Thoracic aorta (tissue), 2 donors: ENCODE results near the gene OR4K13. TPM values are rescaled to one million over a fixed set of nuclear protein-coding genes. Genes with fewer than 3 reads are reported as not detected.

ENCODE experiments used
- ATAC-seq: fragments of 150-250 bp; one replicate; pipeline ENCODE4 v1.8.0; 2017; ENCODE audit warnings: low read depth; ENCODE audit not compliant: insufficient number of reproducible peaks, low FRiP score
- DNase-seq: peaks from one replicate; pipeline ENCODE4 v3.0.0-alpha.2; 2020; ENCODE audit warnings: low spot score
- H3K27ac ChIP-seq, 2 donors: fragments of 200-600 bp; sonication (generic); 1 replicate in 1 of 2; 2 replicates in 1 of 2; pipeline ENCODE4 v1.5.1; 2016; ENCODE audit warnings: mild to moderate bottlenecking in 2 of 2, moderate library complexity in 2 of 2
- H3K27me3 ChIP-seq: fragments of 200-600 bp; sonication (generic); replicated peaks from 2 replicates; pipeline ENCODE4 v1.6.0; 2016; ENCODE audit warnings: mild to moderate bottlenecking; ENCODE audit not compliant: insufficient read depth
- H3K36me3 ChIP-seq: fragments of 200-600 bp; sonication (generic); one replicate; pipeline ENCODE4 v1.5.1; 2016
- H3K4me1 ChIP-seq, 2 donors: fragments of 200-600 bp; sonication (generic); 1 replicate in 1 of 2; 2 replicates in 1 of 2; pipeline versions ENCODE4 v1.5.1 to v1.6.0; 2016; ENCODE audit warnings: low read depth in 2 of 2, mild to moderate bottlenecking in 1 of 2; ENCODE audit not compliant: control insufficient read depth in 1 of 2
- H3K4me3 ChIP-seq: fragments of 200-600 bp; sonication (generic); 2 replicates; pipeline ENCODE4 v1.5.1; 2016; ENCODE audit warnings: mild to moderate bottlenecking
- H3K9me3 ChIP-seq: fragments of 200-600 bp; sonication (generic); 2 replicates; pipeline ENCODE4 v1.5.1; 2016
- total RNA-seq, 2 donors: library from RNA; depleted of rRNA; stranded (reverse); fragments of >200 nt; gene quantifications; one replicate each; pipeline versions ENCODE4 v1.1.0 to v1.2.3, GENCODE V29; 2016
- TF ChIP-seq, protein P1 (sequence below): fragments of 200-600 bp; sonication (generic); IDR thresholded peaks from one replicate; pipeline ENCODE4 v1.5.1; 2019; ENCODE audit warnings: antibody characterized with exemption

Gene OR4K13, protein sequence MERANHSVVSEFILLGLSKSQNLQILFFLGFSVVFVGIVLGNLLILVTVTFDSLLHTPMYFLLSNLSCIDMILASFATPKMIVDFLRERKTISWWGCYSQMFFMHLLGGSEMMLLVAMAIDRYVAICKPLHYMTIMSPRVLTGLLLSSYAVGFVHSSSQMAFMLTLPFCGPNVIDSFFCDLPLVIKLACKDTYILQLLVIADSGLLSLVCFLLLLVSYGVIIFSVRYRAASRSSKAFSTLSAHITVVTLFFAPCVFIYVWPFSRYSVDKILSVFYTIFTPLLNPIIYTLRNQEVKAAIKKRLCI
- total RNA-seq: not detected

DNA sequence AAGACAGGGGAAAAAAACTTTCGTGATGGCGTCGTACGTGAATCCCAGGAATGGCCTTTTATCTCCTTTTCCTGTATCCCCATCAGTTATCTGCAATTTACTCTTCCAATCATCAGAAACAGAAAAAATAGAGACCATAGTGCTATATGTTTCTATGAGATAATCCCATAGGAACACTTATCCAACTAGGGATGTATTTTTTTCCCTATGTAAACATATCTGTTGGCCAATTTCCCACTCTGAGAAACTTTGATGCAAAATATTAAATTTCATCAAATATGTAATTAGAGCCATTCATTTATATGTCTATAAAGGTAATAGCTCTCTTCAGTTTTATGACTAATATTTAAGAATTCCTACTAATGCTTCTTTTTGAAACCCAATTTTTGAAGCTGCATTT lies at the start of gene OR4K13:
Gene OR4K13, minus strand, starts transcription at position 101 of the 400 bp plus-strand sequence. CDS start 1,280 bp downstream, outside the sequence.
- TF ChIP-seq, protein P1, sequence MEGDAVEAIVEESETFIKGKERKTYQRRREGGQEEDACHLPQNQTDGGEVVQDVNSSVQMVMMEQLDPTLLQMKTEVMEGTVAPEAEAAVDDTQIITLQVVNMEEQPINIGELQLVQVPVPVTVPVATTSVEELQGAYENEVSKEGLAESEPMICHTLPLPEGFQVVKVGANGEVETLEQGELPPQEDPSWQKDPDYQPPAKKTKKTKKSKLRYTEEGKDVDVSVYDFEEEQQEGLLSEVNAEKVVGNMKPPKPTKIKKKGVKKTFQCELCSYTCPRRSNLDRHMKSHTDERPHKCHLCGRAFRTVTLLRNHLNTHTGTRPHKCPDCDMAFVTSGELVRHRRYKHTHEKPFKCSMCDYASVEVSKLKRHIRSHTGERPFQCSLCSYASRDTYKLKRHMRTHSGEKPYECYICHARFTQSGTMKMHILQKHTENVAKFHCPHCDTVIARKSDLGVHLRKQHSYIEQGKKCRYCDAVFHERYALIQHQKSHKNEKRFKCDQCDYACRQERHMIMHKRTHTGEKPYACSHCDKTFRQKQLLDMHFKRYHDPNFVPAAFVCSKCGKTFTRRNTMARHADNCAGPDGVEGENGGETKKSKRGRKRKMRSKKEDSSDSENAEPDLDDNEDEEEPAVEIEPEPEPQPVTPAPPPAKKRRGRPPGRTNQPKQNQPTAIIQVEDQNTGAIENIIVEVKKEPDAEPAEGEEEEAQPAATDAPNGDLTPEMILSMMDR: no peak
- no peaks in the 10 kb centered on the region for H3K36me3 ChIP-seq
- H3K4me3 ChIP-seq: no peak within 1 kb of the TSS
- no peak for DNase-seq
- H3K27ac ChIP-seq: no peak within 1 kb of the TSS
- H3K27me3 ChIP-seq: no peaks in the 10 kb centered on the region
- ATAC-seq: no peak
- no peaks in the 10 kb centered on the region for H3K4me1 ChIP-seq
- no peaks in the 10 kb centered on the region for H3K9me3 ChIP-seq

DNA sequence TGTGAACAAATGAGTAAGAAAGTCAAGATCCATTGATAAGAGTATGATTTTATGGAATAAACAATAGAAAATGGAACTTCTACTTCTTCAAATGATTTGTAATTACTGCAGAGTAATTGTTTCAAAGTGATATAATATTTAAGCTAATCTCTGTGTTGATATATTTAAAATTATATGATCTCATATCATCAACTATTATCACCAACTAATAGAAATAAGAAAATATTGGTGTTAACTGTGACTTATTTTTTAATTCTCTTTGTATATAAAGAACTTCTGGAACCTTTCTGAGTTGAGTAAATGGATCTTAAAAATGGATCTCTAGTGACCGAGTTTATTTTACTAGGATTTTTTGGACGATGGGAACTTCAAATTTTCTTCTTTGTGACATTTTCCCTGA lies 23.9 kb upstream of the OR4K13 start, which contains the start of gene OR4L1:
Gene OR4L1, plus strand, starts transcription at position 301 of the 400 bp plus-strand sequence. Its CDS starts 0 bp downstream, at position 301.
- Histone ChIP-seq H3K9me3 (no peaks in the 10 kb centered on the region), H3K27me3 (no peaks in the 10 kb centered on the region), H3K27ac (no peak within 1 kb of the TSS), H3K4me1 (no peaks in the 10 kb centered on the region), H3K36me3 (no peaks in the 10 kb centered on the region), H3K4me3 (no peak within 1 kb of the TSS)
- TF ChIP-seq, protein P1: no peak
- DNase-seq: no peak
- no peak for ATAC-seq

DNA sequence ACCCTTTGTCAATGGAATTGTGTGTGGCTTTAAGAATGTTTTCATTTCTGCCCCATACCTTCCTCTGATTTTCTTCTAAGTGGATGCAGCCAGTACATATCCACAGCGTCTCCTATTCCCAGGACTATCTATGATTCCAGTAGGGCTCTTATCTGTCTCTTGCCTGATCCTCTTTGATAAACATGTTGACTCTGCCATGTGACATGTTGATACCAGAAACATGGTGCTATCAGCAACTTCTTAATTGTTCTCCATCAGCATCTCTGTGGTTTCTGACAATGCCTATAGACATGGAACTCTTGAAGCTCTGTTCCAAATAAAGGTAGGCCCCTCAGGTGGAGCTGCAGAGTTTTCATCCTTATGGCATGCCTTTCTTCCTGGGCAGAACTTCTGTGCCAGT lies 12.4 kb upstream of the OR4K13 start:
- H3K4me3 ChIP-seq: no peak overlapping the region
- ATAC-seq (no peak), DNase-seq (no peak)
- H3K27ac ChIP-seq: no peak overlapping the region
- no peaks in the 10 kb centered on the region for H3K4me1 ChIP-seq
- no peaks in the 10 kb centered on the region for H3K9me3 ChIP-seq
- H3K27me3 ChIP-seq: no peaks in the 10 kb centered on the region
- H3K36me3 ChIP-seq: no peaks in the 10 kb centered on the region
- TF ChIP-seq, protein P1: no peak

DNA sequence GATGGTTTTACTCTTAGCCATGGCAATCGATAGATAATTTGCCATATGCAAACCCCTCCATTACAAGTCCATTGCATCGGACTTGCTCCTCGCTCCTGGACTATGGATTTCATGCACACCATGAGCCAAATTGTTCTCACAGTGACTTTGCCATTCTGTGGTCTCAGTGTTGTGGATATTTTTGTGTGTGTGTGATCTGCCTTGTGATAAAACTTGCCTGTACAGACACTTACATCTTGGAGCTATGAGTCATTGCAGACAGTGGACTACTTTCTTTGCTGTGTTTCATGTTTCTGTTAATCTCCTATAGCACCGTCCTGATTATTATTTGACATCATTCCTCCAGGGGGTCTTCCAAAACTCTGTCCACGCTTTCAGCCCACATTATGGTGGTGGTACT lies 8.4 kb upstream of the OR4K13 start:
- no peaks in the 10 kb centered on the region for H3K27me3 ChIP-seq
- H3K4me3 ChIP-seq: no peak overlapping the region
- DNase-seq (no peak), ATAC-seq (no peak)
- no peaks in the 10 kb centered on the region for H3K36me3 ChIP-seq
- H3K4me1 ChIP-seq: no peaks in the 10 kb centered on the region
- H3K27ac ChIP-seq: no peak overlapping the region
- TF ChIP-seq, protein P1: no peak
- no peaks in the 10 kb centered on the region for H3K9me3 ChIP-seq

DNA sequence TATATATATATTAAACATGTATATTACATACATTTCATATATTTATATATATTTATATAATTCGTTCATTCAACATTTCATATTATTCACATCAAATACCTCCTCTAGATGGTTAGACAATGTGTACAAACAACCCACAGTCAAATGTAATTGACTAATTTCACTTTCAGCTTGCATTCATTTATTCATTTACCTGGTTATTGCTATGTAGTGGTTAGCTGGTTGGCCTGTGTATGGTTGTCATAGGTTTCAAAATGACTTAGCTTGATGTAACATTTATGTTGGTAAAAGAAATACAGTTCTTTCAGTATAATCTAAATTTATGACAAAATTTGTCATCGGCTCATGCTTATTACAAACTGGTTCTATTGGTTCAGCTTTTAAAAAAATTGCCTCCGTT lies 389 bp downstream of the OR4K13 start:
- no peaks in the 10 kb centered on the region for H3K4me1 ChIP-seq
- TF ChIP-seq, protein P1: no peak
- DNase-seq (no peak), ATAC-seq (no peak)
- no peak overlapping the region for H3K27ac ChIP-seq
- H3K36me3 ChIP-seq: no peaks in the 10 kb centered on the region
- H3K4me3 ChIP-seq: no peak overlapping the region
- no peaks in the 10 kb centered on the region for H3K27me3 ChIP-seq
- H3K9me3 ChIP-seq: no peaks in the 10 kb centered on the region
